Measurements from ENCODE around the gene IFNGR1.

- TF ChIP-seq CTCF (IDR thresholded peaks at IDR 0.05) (no peak), POLR2A (IDR thresholded peaks at IDR 0.05) (no peak), POLR2AphosphoS5 (IDR thresholded peaks at IDR 0.05) (no peak)
Measured at GRCh38 chr6:137191236-137191635, 27.9 kb downstream of the IFNGR1 start.
